Endothelial cell (in vitro differentiated cells): ENCODE measurements around the gene TAS1R1. TPM values are rescaled to one million over a fixed set of nuclear protein-coding genes. Genes with fewer than 3 reads are reported as not detected.

Experiments
- DNase-seq: peaks from one replicate; pipeline ENCODE4 v3.0.0; 2021; ENCODE audit warnings: low spot score
- H3K27ac Mint-ChIP-seq: one replicate; pipeline ENCODE4 v1.8.0; 2021; ENCODE audit warnings: mixed read lengths, inconsistent platforms; ENCODE audit not compliant: unreplicated experiment
- H3K27me3 Mint-ChIP-seq: one replicate; pipeline ENCODE4 v1.8.0; 2021; ENCODE audit warnings: mild to moderate bottlenecking, moderate library complexity, mixed read lengths, inconsistent platforms; ENCODE audit not compliant: unreplicated experiment
- H3K36me3 Mint-ChIP-seq: one replicate; pipeline ENCODE4 v1.8.0; 2021; ENCODE audit warnings: mild to moderate bottlenecking, low read depth, mixed read lengths, inconsistent platforms; ENCODE audit not compliant: unreplicated experiment
- H3K4me1 Mint-ChIP-seq: one replicate; pipeline ENCODE4 v1.8.0; 2021; ENCODE audit warnings: mild to moderate bottlenecking, mixed read lengths, inconsistent platforms; ENCODE audit not compliant: unreplicated experiment
- H3K4me3 Mint-ChIP-seq: one replicate; pipeline ENCODE4 v1.8.0; 2021; ENCODE audit warnings: mild to moderate bottlenecking, mixed read lengths, inconsistent platforms; ENCODE audit not compliant: unreplicated experiment
- H3K9me3 Mint-ChIP-seq: one replicate; pipeline ENCODE4 v1.8.0; 2021; ENCODE audit warnings: mixed read lengths, inconsistent platforms; ENCODE audit not compliant: unreplicated experiment
- CTCF ChIP-seq: fragments of 200-600 bp; sonication (generic); IDR thresholded peaks from one replicate; pipeline ENCODE4 v1.5.0; 2021; ENCODE audit warnings: antibody characterized with exemption; ENCODE audit not compliant: unreplicated experiment
- total RNA-seq: library from RNA; stranded (reverse); fragmentation: NEBNext Ultra II Directional; extraction: Animal tissue kit (Norgen Biotek cat#: 25700); gene quantifications from one replicate; pipeline ENCODE4 v1.2.1, GENCODE V29; 2021; ENCODE audit not compliant: unreplicated experiment

Gene TAS1R1
- total RNA-seq, 1 donor from 2014 or later, result not detected

GRCh38 chr1:6531996-6532395 lies 23.1 kb upstream of the TAS1R1 start:
- Mint-ChIP-seq H3K27me3 (peaks cover 7% of the 10 kb centered on the region), H3K27ac (no peak overlapping the region), H3K4me1 (peaks cover 6% of the 10 kb centered on the region), H3K4me3 (peak overlapping the region; percentile 5), H3K36me3 (peaks cover 26% of the 10 kb centered on the region), H3K9me3 (no peaks in the 10 kb centered on the region)
- DNase-seq, result no peak
- TF ChIP-seq CTCF, result no peak

- no peak overlapping the region for H3K27ac Mint-ChIP-seq
- H3K27me3 Mint-ChIP-seq, result peaks cover 3% of the 10 kb centered on the region
- peaks cover 6% of the 10 kb centered on the region for H3K4me1 Mint-ChIP-seq
- no peak for TF ChIP-seq CTCF
- no peak for DNase-seq
- no peak overlapping the region for H3K4me3 Mint-ChIP-seq
- H3K36me3 Mint-ChIP-seq, result peaks cover 19% of the 10 kb centered on the region
- no peaks in the 10 kb centered on the region for H3K9me3 Mint-ChIP-seq
These were observed 20.8 kb upstream of the TAS1R1 start for GRCh38 chr1:6534248-6534822.

- DNase-seq, result no peak
- Mint-ChIP-seq H3K27me3 (peaks cover 3% of the 10 kb centered on the region), H3K27ac (peak overlapping the region; percentile 50), H3K9me3 (no peaks in the 10 kb centered on the region), H3K36me3 (peaks cover 18% of the 10 kb centered on the region), H3K4me3 (no peak overlapping the region), H3K4me1 (peaks cover 6% of the 10 kb centered on the region)
- TF ChIP-seq CTCF, result no peak
These were observed 19.9 kb upstream of the TAS1R1 start for GRCh38 chr1:6535214-6535613.

GRCh38 chr1:6536291-6536690 lies 18.8 kb upstream of the TAS1R1 start:
- no peak overlapping the region for H3K4me3 Mint-ChIP-seq
- no peaks in the 10 kb centered on the region for H3K9me3 Mint-ChIP-seq
- H3K36me3 Mint-ChIP-seq, result peaks cover 15% of the 10 kb centered on the region
- no peak for DNase-seq
- TF ChIP-seq CTCF, result no peak
- peaks cover 3% of the 10 kb centered on the region for H3K27me3 Mint-ChIP-seq
- H3K27ac Mint-ChIP-seq, result no peak overlapping the region
- H3K4me1 Mint-ChIP-seq, result peaks cover 6% of the 10 kb centered on the region

- no peak overlapping the region for H3K4me3 Mint-ChIP-seq
- H3K27me3 Mint-ChIP-seq, result peaks cover 3% of the 10 kb centered on the region
- peaks cover 9% of the 10 kb centered on the region for H3K36me3 Mint-ChIP-seq
- H3K9me3 Mint-ChIP-seq, result no peaks in the 10 kb centered on the region
- no peak for TF ChIP-seq CTCF
- no peak overlapping the region for H3K27ac Mint-ChIP-seq
- no peak for DNase-seq
- H3K4me1 Mint-ChIP-seq, result peaks cover 6% of the 10 kb centered on the region
These were observed 16.2 kb upstream of the TAS1R1 start for GRCh38 chr1:6538956-6539355.
